Ascending aorta (tissue), 2 donors: ENCODE results near the gene COL11A1. TPM values are rescaled to one million over a fixed set of nuclear protein-coding genes. Genes with fewer than 3 reads are reported as not detected.

Experiments used
- DNase-seq, 2 donors: peaks; one replicate each; pipeline ENCODE4 v3.0.0-alpha.2; 2019; ENCODE audit warnings: low spot score in 2 of 2
- H3K27ac ChIP-seq, 2 donors: fragments of 200-600 bp; sonication (generic); one replicate each; pipeline ENCODE4 v1.5.1; 2016 to 2017; ENCODE audit warnings: mild to moderate bottlenecking in 1 of 2
- H3K27me3 ChIP-seq: fragments of 200-600 bp; sonication (generic); one replicate; pipeline ENCODE4 v1.5.1; 2017
- H3K36me3 ChIP-seq, 2 donors: fragments of 200-600 bp; sonication (generic); one replicate each; pipeline ENCODE4 v1.5.1; 2016
- H3K4me1 ChIP-seq, 2 donors: fragments of 200-600 bp; sonication (generic); one replicate each; pipeline ENCODE4 v1.5.1; 2016 to 2017; ENCODE audit warnings: mild to moderate bottlenecking in 1 of 2
- H3K4me3 ChIP-seq, 2 donors: fragments of 200-600 bp; sonication (generic); one replicate each; pipeline ENCODE4 v1.5.1; 2016 to 2017; ENCODE audit warnings: mild to moderate bottlenecking in 1 of 2
- H3K9me3 ChIP-seq, 2 donors: fragments of 200-600 bp; sonication (generic); one replicate each; pipeline ENCODE4 v1.5.1; 2016
- CTCF ChIP-seq, 3 experiments: fragments of 200-600 bp in 2 of 3; fragments of 450-650 bp in 1 of 3; sonication (generic) in 2 of 3; IDR thresholded peaks; one replicate each; pipeline ENCODE4 v1.5.1; 2016 to 2019; ENCODE audit warnings: antibody characterized with exemption in 3 of 3, mild to moderate bottlenecking in 1 of 3, moderate library complexity in 1 of 3
- intact Hi-C: fragments of 100-400 bp; cut with DNase I; formaldehyde crosslinking; loops from one replicate; pipeline ENCODE4 v1.15.1; 2023
- total RNA-seq: library from RNA; depleted of rRNA; stranded (reverse); fragments of >200 nt; gene quantifications from one replicate; pipeline ENCODE4 v1.1.0, GENCODE V29; 2016

The COL11A1 gene
- total RNA-seq, 1 donor from 2014 or later, result not detected

- Histone ChIP-seq H3K36me3 (no peaks in the 10 kb centered on the region), H3K4me1 (peaks cover 0 to 2% of the 10 kb centered on the region in 2 donors), H3K9me3 (no peaks in the 10 kb centered on the region), H3K27ac (no peak overlapping the region), H3K4me3 (peak overlapping the region; percentile 44 to 55), H3K27me3 (no peaks in the 10 kb centered on the region)
- intact Hi-C loops, result loop anchor here (5.0 kb wide), 1 partner anchor 409 kb away; no protein-coding TSS in a partner anchor
- DNase-seq, result no peak
- no peak for TF ChIP-seq CTCF (IDR thresholded peaks at IDR 0.05)
Observed at GRCh38 chr1:103107741-103108375, 464 bp downstream of the COL11A1 start.

- Histone ChIP-seq H3K9me3 (no peaks in the 10 kb centered on the region), H3K4me3 (peak overlapping the region; percentile 44 to 55), H3K36me3 (no peaks in the 10 kb centered on the region), H3K4me1 (peaks cover 0 to 2% of the 10 kb centered on the region in 2 donors), H3K27ac (no peak overlapping the region), H3K27me3 (no peaks in the 10 kb centered on the region)
- TF ChIP-seq CTCF (IDR thresholded peaks at IDR 0.05), result peak in 2 of 3 experiments; percentile 26 to 47
- DNase-seq, result peak in 1 of 2 donors; percentile 57
- intact Hi-C loops, result loop anchor here (5.0 kb wide), 1 partner anchor 411 kb away; no protein-coding TSS in a partner anchor
Observed at GRCh38 chr1:103106426-103107341, 1.6 kb downstream of the COL11A1 start.

- Histone ChIP-seq H3K9me3 (no peaks in the 10 kb centered on the region), H3K4me1 (no peaks in the 10 kb centered on the region), H3K36me3 (no peaks in the 10 kb centered on the region), H3K4me3 (no peak overlapping the region), H3K27me3 (no peaks in the 10 kb centered on the region), H3K27ac (no peak overlapping the region)
- no peak for TF ChIP-seq CTCF (IDR thresholded peaks at IDR 0.05)
- DNase-seq, result no peak
- intact Hi-C loops, result no loop called here
Observed at GRCh38 chr1:103101399-103101798, 6.9 kb downstream of the COL11A1 start.

- Histone ChIP-seq H3K4me3 (no peak overlapping the region), H3K36me3 (no peaks in the 10 kb centered on the region), H3K9me3 (no peaks in the 10 kb centered on the region), H3K4me1 (no peaks in the 10 kb centered on the region), H3K27me3 (no peaks in the 10 kb centered on the region), H3K27ac (no peak overlapping the region)
- DNase-seq, result no peak
- no peak for TF ChIP-seq CTCF (IDR thresholded peaks at IDR 0.05)
- intact Hi-C loops, result no loop called here
Observed at GRCh38 chr1:103089221-103089620, 19.1 kb downstream of the COL11A1 start.

GRCh38 chr1:103087256-103087655 is 21.1 kb downstream of the COL11A1 start:
- Histone ChIP-seq H3K4me3 (no peak overlapping the region), H3K4me1 (no peaks in the 10 kb centered on the region), H3K36me3 (no peaks in the 10 kb centered on the region), H3K27ac (no peak overlapping the region), H3K9me3 (no peaks in the 10 kb centered on the region), H3K27me3 (no peaks in the 10 kb centered on the region)
- no peak for TF ChIP-seq CTCF (IDR thresholded peaks at IDR 0.05)
- DNase-seq, result no peak
- intact Hi-C loops, result no loop called here
